ENCODE data around the gene FKBP10. TPM values are rescaled to one million over a fixed set of nuclear protein-coding genes. Genes with fewer than 3 reads are reported as not detected.
A peak's percentile ranks its signal among the peaks of the same experiment; 100 is the strongest.

The FKBP10 gene
- total RNA-seq, 3 donors from 2014 or later = 35.9 to 43.3 (median 39.4) TPM

DNA sequence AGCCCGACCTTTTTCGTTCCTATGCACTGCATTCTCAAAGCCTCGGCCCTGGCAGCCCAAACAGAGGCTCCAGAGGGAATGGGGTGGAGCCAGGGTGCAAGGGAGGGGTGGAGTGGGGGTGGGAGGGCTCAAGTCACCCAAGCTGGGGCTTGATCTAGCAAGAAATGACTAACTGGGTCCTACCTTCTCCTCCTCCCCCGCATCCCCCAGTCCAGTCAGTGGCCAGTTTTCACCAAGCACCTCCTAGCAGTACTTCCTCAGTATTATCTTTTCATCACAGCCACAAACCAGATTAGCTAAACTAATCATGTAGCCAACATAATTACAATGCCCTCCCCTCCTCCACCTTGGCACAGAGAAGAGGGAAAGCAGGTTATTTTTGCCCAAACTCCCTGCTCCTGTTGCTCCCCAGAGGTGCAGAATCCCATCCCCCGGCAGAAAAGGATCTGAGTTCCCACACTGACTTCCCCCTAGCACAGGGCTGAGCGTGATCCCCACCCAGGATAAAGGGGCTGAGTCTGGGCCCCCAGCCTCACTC lies 28.5 kb upstream of the FKBP10 start:
- Histone ChIP-seq H3K27me3 (no peaks in the 10 kb centered on the region), H3K27ac (peak overlapping the region; percentile 99), H3K4me3 (peak overlapping the region in 2 of 3 donors; percentile 86 to 98), H3K4me1 (peaks cover 6 to 23% of the 10 kb centered on the region in 2 donors), H3K36me3 (no peaks in the 10 kb centered on the region), H3K9me3 (no peaks in the 10 kb centered on the region)
- intact Hi-C loops (cut with DNase I; ENCODE audit: low total_unique reads) = no loop called here
- TF ChIP-seq POLR2A (IDR thresholded peaks at IDR 0.05) (no peak), POLR2AphosphoS5 (IDR thresholded peaks at IDR 0.05) (no peak)
- TF ChIP-seq, protein P1, sequence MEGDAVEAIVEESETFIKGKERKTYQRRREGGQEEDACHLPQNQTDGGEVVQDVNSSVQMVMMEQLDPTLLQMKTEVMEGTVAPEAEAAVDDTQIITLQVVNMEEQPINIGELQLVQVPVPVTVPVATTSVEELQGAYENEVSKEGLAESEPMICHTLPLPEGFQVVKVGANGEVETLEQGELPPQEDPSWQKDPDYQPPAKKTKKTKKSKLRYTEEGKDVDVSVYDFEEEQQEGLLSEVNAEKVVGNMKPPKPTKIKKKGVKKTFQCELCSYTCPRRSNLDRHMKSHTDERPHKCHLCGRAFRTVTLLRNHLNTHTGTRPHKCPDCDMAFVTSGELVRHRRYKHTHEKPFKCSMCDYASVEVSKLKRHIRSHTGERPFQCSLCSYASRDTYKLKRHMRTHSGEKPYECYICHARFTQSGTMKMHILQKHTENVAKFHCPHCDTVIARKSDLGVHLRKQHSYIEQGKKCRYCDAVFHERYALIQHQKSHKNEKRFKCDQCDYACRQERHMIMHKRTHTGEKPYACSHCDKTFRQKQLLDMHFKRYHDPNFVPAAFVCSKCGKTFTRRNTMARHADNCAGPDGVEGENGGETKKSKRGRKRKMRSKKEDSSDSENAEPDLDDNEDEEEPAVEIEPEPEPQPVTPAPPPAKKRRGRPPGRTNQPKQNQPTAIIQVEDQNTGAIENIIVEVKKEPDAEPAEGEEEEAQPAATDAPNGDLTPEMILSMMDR (IDR thresholded peaks at IDR 0.05) = no peak
- DNase-seq (ENCODE audit: low spot score in 2 of 2) = peak; percentile 45 to 67

DNA sequence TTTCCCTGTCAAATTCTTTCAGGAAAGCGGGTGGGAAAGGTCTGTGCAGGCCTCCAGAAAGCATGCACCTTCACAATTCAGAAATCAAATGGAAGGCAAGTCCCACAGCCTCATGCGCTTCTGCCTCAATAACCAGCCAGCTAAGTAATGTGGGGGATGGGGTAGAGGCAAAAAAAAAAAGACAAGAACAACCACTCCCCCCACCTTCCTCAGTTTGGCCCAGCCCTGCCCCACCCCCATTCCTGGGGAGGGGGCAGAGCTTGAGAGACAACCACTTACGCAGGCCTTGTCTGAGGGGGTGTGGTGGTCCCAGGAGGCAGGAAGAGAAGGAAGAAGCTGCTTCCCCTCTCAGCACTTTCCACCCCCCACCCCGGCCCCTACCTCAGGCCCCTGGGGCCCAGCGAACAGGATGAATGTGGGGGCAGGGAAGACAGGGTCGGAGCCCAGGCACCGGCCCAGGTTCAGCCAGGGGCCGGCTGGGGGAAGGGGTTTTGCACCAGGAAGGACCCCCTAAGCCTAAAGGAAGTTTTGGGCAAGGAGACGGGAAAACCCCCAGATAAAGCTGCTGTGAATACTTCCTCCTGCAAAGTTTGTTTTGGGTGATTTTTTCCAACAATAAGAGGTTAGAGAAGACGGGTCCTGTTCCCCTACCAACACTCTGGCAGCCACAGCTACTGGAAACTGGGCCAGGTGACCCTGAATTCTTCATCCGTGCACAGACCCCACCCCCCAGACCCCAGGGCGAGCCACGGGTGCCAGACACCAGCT lies 27.5 kb upstream of the FKBP10 start:
- intact Hi-C loops (cut with DNase I; ENCODE audit: low total_unique reads) = no loop called here
- Histone ChIP-seq H3K27me3 (no peaks in the 10 kb centered on the region), H3K4me1 (peaks cover 6 to 18% of the 10 kb centered on the region in 2 donors), H3K27ac (peak overlapping the region; percentile 99), H3K4me3 (peak overlapping the region; percentile 75 to 98 (median 86)), H3K9me3 (no peaks in the 10 kb centered on the region), H3K36me3 (no peaks in the 10 kb centered on the region)
- TF ChIP-seq POLR2AphosphoS5 (IDR thresholded peaks at IDR 0.05) (no peak), POLR2A (IDR thresholded peaks at IDR 0.05) (no peak)
- TF ChIP-seq, protein P1 (IDR thresholded peaks at IDR 0.05) = no peak
- no peak for DNase-seq (ENCODE audit: low spot score in 2 of 2)

DNA sequence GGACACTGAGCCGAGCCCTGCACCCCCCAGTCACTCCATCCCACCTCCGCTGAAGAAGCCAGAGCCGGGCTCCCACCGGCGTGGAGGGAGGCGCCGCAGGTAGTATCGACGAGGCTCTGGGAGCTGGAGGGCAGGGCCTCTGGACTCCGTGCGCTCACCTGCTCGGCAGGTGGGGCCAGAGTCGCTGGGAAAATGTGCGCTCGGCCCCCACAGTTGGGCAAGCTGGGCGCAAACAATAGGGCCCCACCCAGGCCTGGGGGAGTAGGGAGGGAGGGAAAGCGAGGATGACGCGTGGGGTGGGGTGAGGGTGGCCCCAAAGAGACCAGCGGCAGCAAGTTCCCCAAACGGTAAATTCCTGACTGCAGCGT lies 27.0 kb upstream of the FKBP10 start:
- Histone ChIP-seq H3K27ac (peak overlapping the region; percentile 99), H3K4me1 (peaks cover 6 to 14% of the 10 kb centered on the region in 2 donors), H3K4me3 (peak overlapping the region; percentile 75 to 98 (median 86)), H3K36me3 (no peaks in the 10 kb centered on the region), H3K9me3 (no peaks in the 10 kb centered on the region), H3K27me3 (no peaks in the 10 kb centered on the region)
- TF ChIP-seq, protein P1 (IDR thresholded peaks at IDR 0.05) = no peak
- peak; percentile 42 for TF ChIP-seq POLR2A (IDR thresholded peaks at IDR 0.05)
- peak in 2 of 3 donors; percentile 37 to 63 for TF ChIP-seq POLR2AphosphoS5 (IDR thresholded peaks at IDR 0.05)
- intact Hi-C loops (cut with DNase I; ENCODE audit: low total_unique reads) = no loop called here
- DNase-seq (ENCODE audit: low spot score in 2 of 2) = peak; percentile 83 to 88

DNA sequence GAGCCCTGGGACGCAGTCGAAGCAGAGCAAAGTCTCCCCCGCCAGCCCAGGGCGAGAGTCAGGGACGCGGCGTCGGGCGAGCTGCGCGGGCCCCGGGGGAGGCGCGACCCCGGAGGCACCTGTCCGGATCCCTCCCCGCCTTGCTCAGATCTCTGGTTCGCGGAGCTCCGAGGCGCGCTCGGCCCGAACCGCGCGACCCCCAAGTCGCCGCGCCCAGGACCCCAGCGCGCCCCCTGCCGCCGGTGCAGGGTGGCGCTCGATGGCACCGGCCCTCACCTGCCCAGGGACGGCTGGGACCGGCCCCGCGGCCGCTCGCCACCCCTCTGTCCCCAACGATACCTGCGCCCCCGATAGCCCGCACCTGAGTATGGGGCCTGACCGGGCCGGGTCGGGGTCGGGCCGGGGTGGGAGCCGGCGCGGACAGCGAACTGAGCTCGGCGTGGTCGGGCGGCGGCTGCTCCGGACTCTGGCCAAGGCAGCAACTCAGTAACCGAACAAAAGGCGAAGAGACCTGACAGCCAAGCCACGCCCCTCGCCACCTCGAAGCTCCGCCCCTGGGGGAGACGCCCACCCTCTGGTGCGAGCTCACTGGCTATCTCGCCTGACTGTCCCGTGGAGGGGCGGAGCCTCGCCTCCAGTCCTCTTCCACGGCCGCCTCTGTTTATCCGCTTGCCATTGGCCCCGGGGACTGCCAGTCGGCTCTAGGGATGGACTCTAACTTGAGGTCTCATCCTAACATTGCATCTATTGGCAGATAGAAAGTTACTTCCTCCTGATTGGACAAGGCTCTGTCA lies 26.4 kb upstream of the FKBP10 start, which contains the start of gene JUP:
TSS of gene JUP (minus strand) at position 485 of the 794 bp plus-strand sequence. CDS start 14,857 bp downstream, outside the sequence.
- H3K4me3 ChIP-seq = peak within 1 kb of the TSS; percentile 75 to 98 (median 86)
- peak within 1 kb of the TSS; percentile 99 for H3K27ac ChIP-seq
- H3K36me3 ChIP-seq = no peaks in the 10 kb centered on the region
- no peaks in the 10 kb centered on the region for H3K27me3 ChIP-seq
- TF ChIP-seq, protein P1 (IDR thresholded peaks at IDR 0.05) = peak in 1 of 3 donors; percentile 70
- TF ChIP-seq POLR2A (IDR thresholded peaks at IDR 0.05) (peak; percentile 93), POLR2AphosphoS5 (IDR thresholded peaks at IDR 0.05) (peak; percentile 81 to 89 (median 83))
- peaks cover 6 to 12% of the 10 kb centered on the region in 2 donors for H3K4me1 ChIP-seq
- intact Hi-C loops (cut with DNase I; ENCODE audit: low total_unique reads) = no loop called here
- no peaks in the 10 kb centered on the region for H3K9me3 ChIP-seq
- DNase-seq (ENCODE audit: low spot score in 2 of 2) = peak; percentile 100

Data from breast epithelium (tissue), 4 donors.